NCI-H2081 treated with DMSO at 0.1 percent for 48 hours (cell line): Measurements from ENCODE around the gene LRRN2.
"Not testable (repeated sequence)": the region's sequence is repeated elsewhere in the genome, so short reads cannot be mapped to it uniquely, and the experiment has no call there.

ENCODE experiments used
- DNase-seq: peaks from one replicate; lab custom pipeline; 2025; lab: John Stamatoyannopoulos, UW

Gene LRRN2

GRCh38 chr1:204692325-204692840, 6.8 kb upstream of the LRRN2 start:
- DNase-seq = no peak

- not testable (repeated sequence) for DNase-seq
These were observed 5.8 kb upstream of the LRRN2 start for GRCh38 chr1:204691328-204691730.

GRCh38 chr1:204688776-204689175, 3.2 kb upstream of the LRRN2 start:
- no peak for DNase-seq

- DNase-seq = no peak
These were observed 2.5 kb upstream of the LRRN2 start for GRCh38 chr1:204688007-204688406.

- DNase-seq = no peak
These were observed 835 bp downstream of the LRRN2 start for GRCh38 chr1:204684571-204685235.

- no peak for DNase-seq
These were observed 1.4 kb downstream of the LRRN2 start for GRCh38 chr1:204684206-204684570.

- no peak for DNase-seq
These were observed 2.0 kb downstream of the LRRN2 start for GRCh38 chr1:204683284-204684205.

GRCh38 chr1:204680461-204680860, 5.1 kb downstream of the LRRN2 start:
- no peak for DNase-seq

- DNase-seq = no peak
These were observed 5.5 kb downstream of the LRRN2 start for GRCh38 chr1:204680051-204680450.

GRCh38 chr1:204678721-204679475, 6.6 kb downstream of the LRRN2 start:
- DNase-seq = no peak

- no peak for DNase-seq
These were observed 7.7 kb downstream of the LRRN2 start for GRCh38 chr1:204677864-204678263.

GRCh38 chr1:204676043-204676442, 9.5 kb downstream of the LRRN2 start:
- DNase-seq = no peak

GRCh38 chr1:204673909-204674649, 11.5 kb downstream of the LRRN2 start:
- peak; percentile 75 for DNase-seq

- no peak for DNase-seq
These were observed 12.3 kb downstream of the LRRN2 start for GRCh38 chr1:204673209-204673608.

- no peak for DNase-seq
These were observed 12.9 kb downstream of the LRRN2 start for GRCh38 chr1:204672482-204673121.

- no peak for DNase-seq
These were observed 13.5 kb downstream of the LRRN2 start for GRCh38 chr1:204672069-204672468.

- no peak for DNase-seq
These were observed 15.2 kb downstream of the LRRN2 start for GRCh38 chr1:204670152-204670927.

GRCh38 chr1:204669579-204669978, 16.0 kb downstream of the LRRN2 start:
- DNase-seq = no peak

GRCh38 chr1:204664384-204664651, 21.2 kb downstream of the LRRN2 start:
- DNase-seq = no peak

- DNase-seq = no peak
These were observed 21.7 kb downstream of the LRRN2 start for GRCh38 chr1:204663644-204664383.
